ENCODE data around the gene SORBS1.

SORBS1 gene

GRCh38 chr10:95542330-95542729 is 18.8 kb downstream of the SORBS1 start:
- no peak for DNase-seq (ENCODE audit: low read depth in 4 of 4, low spot score in 1 of 4)

- DNase-seq (ENCODE audit: low read depth in 4 of 4, low spot score in 1 of 4): no peak
Measured at GRCh38 chr10:95540514-95541052, 20.6 kb downstream of the SORBS1 start.

- DNase-seq (ENCODE audit: low read depth in 4 of 4, low spot score in 1 of 4): no peak
Measured at GRCh38 chr10:95539560-95540284, 21.4 kb downstream of the SORBS1 start.

- no peak for DNase-seq (ENCODE audit: low read depth in 4 of 4, low spot score in 1 of 4)
Measured at GRCh38 chr10:95538412-95538811, 22.8 kb downstream of the SORBS1 start.

- DNase-seq (ENCODE audit: low read depth in 4 of 4, low spot score in 1 of 4): no peak
Measured at GRCh38 chr10:95537542-95537927, 23.6 kb downstream of the SORBS1 start.

- DNase-seq (ENCODE audit: low read depth in 4 of 4, low spot score in 1 of 4): no peak
Measured at GRCh38 chr10:95536894-95537541, 24.2 kb downstream of the SORBS1 start.

- DNase-seq (ENCODE audit: low read depth in 4 of 4, low spot score in 1 of 4): no peak
Measured at GRCh38 chr10:95536017-95536416, 25.2 kb downstream of the SORBS1 start.

- no peak for DNase-seq (ENCODE audit: low read depth in 4 of 4, low spot score in 1 of 4)
Measured at GRCh38 chr10:95535526-95535925, 25.6 kb downstream of the SORBS1 start.

GRCh38 chr10:95533590-95533989 is 27.6 kb downstream of the SORBS1 start:
- DNase-seq (ENCODE audit: low read depth in 4 of 4, low spot score in 1 of 4): no peak

- no peak for DNase-seq (ENCODE audit: low read depth in 4 of 4, low spot score in 1 of 4)
Measured at GRCh38 chr10:95532536-95532935, 28.6 kb downstream of the SORBS1 start.

GRCh38 chr10:95531994-95532399 is 29.2 kb downstream of the SORBS1 start:
- DNase-seq (ENCODE audit: low read depth in 4 of 4, low spot score in 1 of 4): no peak

GRCh38 chr10:95531058-95531809 is 29.9 kb downstream of the SORBS1 start:
- DNase-seq (ENCODE audit: low read depth in 4 of 4, low spot score in 1 of 4): no peak

GRCh38 chr10:95530561-95530960 is 30.6 kb downstream of the SORBS1 start:
- no peak for DNase-seq (ENCODE audit: low read depth in 4 of 4, low spot score in 1 of 4)

- no peak for DNase-seq (ENCODE audit: low read depth in 4 of 4, low spot score in 1 of 4)
Measured at GRCh38 chr10:95530029-95530428, 31.1 kb downstream of the SORBS1 start.

- no peak for DNase-seq (ENCODE audit: low read depth in 4 of 4, low spot score in 1 of 4)
Measured at GRCh38 chr10:95526044-95526443, 35.1 kb downstream of the SORBS1 start.

- no peak for DNase-seq (ENCODE audit: low read depth in 4 of 4, low spot score in 1 of 4)
Measured at GRCh38 chr10:95525033-95525418, 36.1 kb downstream of the SORBS1 start.

- DNase-seq (ENCODE audit: low read depth in 4 of 4, low spot score in 1 of 4): no peak
Measured at GRCh38 chr10:95524358-95525032, 36.7 kb downstream of the SORBS1 start.

GRCh38 chr10:95522117-95522516 is 39.1 kb downstream of the SORBS1 start:
- DNase-seq (ENCODE audit: low read depth in 4 of 4, low spot score in 1 of 4): no peak

GRCh38 chr10:95520617-95521016 is 40.6 kb downstream of the SORBS1 start:
- no peak for DNase-seq (ENCODE audit: low read depth in 4 of 4, low spot score in 1 of 4)

GRCh38 chr10:95518455-95519452 is 42.4 kb downstream of the SORBS1 start:
- no peak for DNase-seq (ENCODE audit: low read depth in 4 of 4, low spot score in 1 of 4)
